ENCODE data around the gene PPP2R5C.
"Not testable (repeated sequence)": the region's sequence is repeated elsewhere in the genome, so short reads cannot be mapped to it uniquely, and the experiment has no call there.

The PPP2R5C gene

GRCh38 chr14:101965770-101966722, 204.5 kb downstream of the PPP2R5C start:
- DNase-seq (ENCODE audit: low read depth in 3 of 3): no peak

GRCh38 chr14:101966742-101967141, 205.2 kb downstream of the PPP2R5C start:
- no peak for DNase-seq (ENCODE audit: low read depth in 3 of 3)

- no peak for DNase-seq (ENCODE audit: low read depth in 3 of 3)
Observed at GRCh38 chr14:101968186-101968585, 206.7 kb downstream of the PPP2R5C start.

- no peak for DNase-seq (ENCODE audit: low read depth in 3 of 3)
Observed at GRCh38 chr14:101969481-101969880, 208.0 kb downstream of the PPP2R5C start.

GRCh38 chr14:101970830-101971400, 209.4 kb downstream of the PPP2R5C start:
- DNase-seq (ENCODE audit: low read depth in 3 of 3): no peak

GRCh38 chr14:101971458-101971857, 209.9 kb downstream of the PPP2R5C start:
- DNase-seq (ENCODE audit: low read depth in 3 of 3): not testable (repeated sequence)

GRCh38 chr14:101972126-101972866, 210.8 kb downstream of the PPP2R5C start:
- no peak for DNase-seq (ENCODE audit: low read depth in 3 of 3)

GRCh38 chr14:101973356-101973755, 211.8 kb downstream of the PPP2R5C start:
- no peak for DNase-seq (ENCODE audit: low read depth in 3 of 3)

- DNase-seq (ENCODE audit: low read depth in 3 of 3): no peak
Observed at GRCh38 chr14:101975231-101975630, 213.7 kb downstream of the PPP2R5C start.

All from stimulated activated CD4-positive, alpha-beta T cell treated with anti-CD3 and anti-CD28 coated beads, TNF-alpha, amount 100 ng/mL, for 24 hours (primary cell).